Suprapubic skin (tissue), 4 donors: ENCODE data around the gene PASK. TPM values are rescaled to one million over a fixed set of nuclear protein-coding genes. Genes with fewer than 3 reads are reported as not detected.
"Not testable (repeated sequence)": the region's sequence is repeated elsewhere in the genome, so short reads cannot be mapped to it uniquely, and the experiment has no call there.

Experiments
- DNase-seq, 2 donors: peaks; one replicate each; pipeline ENCODE4 v3.0.0-alpha.2; 2019; ENCODE audit warnings: low spot score in 2 of 2
- H3K27ac ChIP-seq: fragments of 200-600 bp; sonication (generic); one replicate; pipeline ENCODE4 v1.5.1; 2019
- H3K27me3 ChIP-seq: fragments of 200-600 bp; sonication (generic); one replicate; pipeline ENCODE4 v1.5.1; 2019
- H3K36me3 ChIP-seq: fragments of 200-600 bp; sonication (generic); one replicate; pipeline ENCODE4 v1.5.1; 2019
- H3K4me1 ChIP-seq: fragments of 200-600 bp; sonication (generic); one replicate; pipeline ENCODE4 v1.5.1; 2019
- H3K4me3 ChIP-seq: fragments of 200-600 bp; sonication (generic); one replicate; pipeline ENCODE4 v1.5.1; 2019; ENCODE audit warnings: mild to moderate bottlenecking
- H3K9me3 ChIP-seq: fragments of 200-600 bp; sonication (generic); one replicate; pipeline ENCODE4 v1.5.1; 2019
- CTCF ChIP-seq, 2 donors: fragments of 200-600 bp in 1 of 2; fragments of 450-650 bp in 1 of 2; sonication (generic) in 1 of 2; IDR thresholded peaks; one replicate each; pipeline ENCODE4 v1.5.1; 2016 to 2019; ENCODE audit warnings: antibody characterized with exemption in 2 of 2, mild to moderate bottlenecking in 1 of 2, moderate library complexity in 1 of 2
- EP300 ChIP-seq: sonication (generic); formaldehyde crosslinking; IDR thresholded peaks from one replicate; pipeline ENCODE4 v1.6.1; 2017; ENCODE audit warnings: antibody characterized with exemption
- POLR2A ChIP-seq, 2 donors: fragments of 450-650 bp; IDR thresholded peaks; one replicate each; pipeline ENCODE4 v1.6.1; 2017; ENCODE audit warnings: antibody characterized with exemption in 2 of 2, mild to moderate bottlenecking in 2 of 2, moderate library complexity in 2 of 2
- POLR2AphosphoS5 ChIP-seq, 3 donors: sonication (generic); formaldehyde crosslinking; IDR thresholded peaks; one replicate each; pipeline ENCODE4 v1.6.1; 2017; ENCODE audit warnings: antibody characterized with exemption in 3 of 3
- WGBS: methylation state at CpG from one replicate; pipeline ENCODE4 v1.1.5; 2018; 5-methylcytosine and 5-hydroxymethylcytosine counted together
- total RNA-seq, 4 donors: library from RNA; depleted of rRNA; stranded (reverse); fragments of >200 nt; gene quantifications; one replicate each; pipeline ENCODE4 v1.1.0, GENCODE V29; 2016

Gene PASK
- total RNA-seq, 4 donors from 2014 or later: 9.8 to 19.7 (median 14.6) TPM

GRCh38 chr2:241094172-241094571 is 55.1 kb downstream of the PASK start:
- TF ChIP-seq CTCF (IDR thresholded peaks at IDR 0.05): no peak
- TF ChIP-seq POLR2A (IDR thresholded peaks at IDR 0.05): no peak
- no peak for TF ChIP-seq POLR2AphosphoS5 (IDR thresholded peaks at IDR 0.05)
- no peak for TF ChIP-seq EP300
- Histone ChIP-seq H3K4me1 (no peaks in the 10 kb centered on the region), H3K9me3 (no peaks in the 10 kb centered on the region), H3K4me3 (no peak overlapping the region), H3K36me3 (peaks cover 89% of the 10 kb centered on the region), H3K27me3 (no peaks in the 10 kb centered on the region), H3K27ac (no peak overlapping the region)
- DNase-seq: no peak
- 86% methylated on average over 7 of the region's 7 CpGs for WGBS

- 73% methylated on average over 10 of the region's 10 CpGs for WGBS
- not testable (repeated sequence) for H3K4me1 ChIP-seq, H3K4me3 ChIP-seq, H3K9me3 ChIP-seq, H3K27me3 ChIP-seq, DNase-seq, H3K27ac ChIP-seq
- H3K36me3 ChIP-seq: peaks cover 90% of the 10 kb centered on the region
These were observed 56.0 kb downstream of the PASK start for GRCh38 chr2:241093133-241093781.

- no peak overlapping the region for H3K27ac ChIP-seq
- H3K4me1 ChIP-seq: no peaks in the 10 kb centered on the region
- peaks cover 91% of the 10 kb centered on the region for H3K36me3 ChIP-seq
- no peaks in the 10 kb centered on the region for H3K27me3 ChIP-seq
- no peaks in the 10 kb centered on the region for H3K9me3 ChIP-seq
- H3K4me3 ChIP-seq: no peak overlapping the region
- WGBS: 83% methylated on average over 8 of the region's 8 CpGs
- no peak for TF ChIP-seq POLR2A (IDR thresholded peaks at IDR 0.05)
- no peak for TF ChIP-seq CTCF (IDR thresholded peaks at IDR 0.05)
- TF ChIP-seq EP300: no peak
- no peak for TF ChIP-seq POLR2AphosphoS5 (IDR thresholded peaks at IDR 0.05)
- DNase-seq: no peak
These were observed 56.6 kb downstream of the PASK start for GRCh38 chr2:241092677-241093076.

GRCh38 chr2:241091734-241092445 is 57.4 kb downstream of the PASK start:
- H3K36me3 ChIP-seq: peaks cover 91% of the 10 kb centered on the region
- 87% methylated on average over 21 of the region's 22 CpGs for WGBS

GRCh38 chr2:241091201-241091600 is 58.1 kb downstream of the PASK start:
- Histone ChIP-seq H3K36me3 (peaks cover 91% of the 10 kb centered on the region), H3K4me1 (no peaks in the 10 kb centered on the region), H3K4me3 (no peak overlapping the region), H3K9me3 (no peaks in the 10 kb centered on the region), H3K27me3 (no peaks in the 10 kb centered on the region), H3K27ac (no peak overlapping the region)
- TF ChIP-seq POLR2AphosphoS5 (IDR thresholded peaks at IDR 0.05): no peak
- no peak for TF ChIP-seq CTCF (IDR thresholded peaks at IDR 0.05)
- TF ChIP-seq POLR2A (IDR thresholded peaks at IDR 0.05): no peak
- TF ChIP-seq EP300: no peak
- DNase-seq: no peak
- WGBS: 68% methylated on average over 10 of the region's 10 CpGs

More at GRCh38 chr2:241091734-241092445, 57.4 kb downstream of the PASK start:
- Histone ChIP-seq H3K4me3 (no peak overlapping the region), H3K9me3 (no peaks in the 10 kb centered on the region), H3K27me3 (no peaks in the 10 kb centered on the region), H3K27ac (no peak overlapping the region), H3K4me1 (no peaks in the 10 kb centered on the region)
- no peak for DNase-seq
- TF ChIP-seq POLR2AphosphoS5 (IDR thresholded peaks at IDR 0.05): no peak
- no peak for TF ChIP-seq EP300
- no peak for TF ChIP-seq CTCF (IDR thresholded peaks at IDR 0.05)
- TF ChIP-seq POLR2A (IDR thresholded peaks at IDR 0.05): no peak
